H1 (cell line): ENCODE results near the gene CEACAM1. TPM values are rescaled to one million over a fixed set of nuclear protein-coding genes. Genes with fewer than 3 reads are reported as not detected.

ENCODE experiments used
- CEBPB ChIP-seq: IDR thresholded peaks from 2 replicates; pipeline ENCODE4 v1.6.1; 2012; ENCODE audit warnings: low read depth, low read length
- CHD1 ChIP-seq: IDR thresholded peaks from 2 replicates; pipeline ENCODE4 v1.6.1; 2012; ENCODE audit warnings: low read depth, low read length, improper control_type of control experiment
- CTBP2 ChIP-seq: IDR thresholded peaks from 2 replicates; pipeline ENCODE4 v1.7.0; 2011; ENCODE audit warnings: borderline replicate concordance, mild to moderate bottlenecking, moderate library complexity, mixed read lengths, low read length; ENCODE audit not compliant: insufficient read depth, insufficient read length
- HDAC2 ChIP-seq, 2 experiments: fragments of 300-600 bp in 1 of 2; sonication (generic) in 1 of 2; IDR thresholded peaks; 2 replicates each; pipeline ENCODE4 v1.6.1; 2011 to 2012; ENCODE audit warnings: low read depth in 2 of 2, low read length in 2 of 2, mild to moderate bottlenecking in 2 of 2, moderate library complexity in 2 of 2, borderline replicate concordance in 1 of 2, inconsistent platforms in 1 of 2
- KDM1A ChIP-seq: fragments of 200-600, 300-600 bp; sonication (generic); IDR thresholded peaks from 2 replicates; pipeline ENCODE4 v1.7.1; 2016; ENCODE audit warnings: mild to moderate bottlenecking, low read length, borderline replicate concordance
- POLR2AphosphoS5 ChIP-seq: IDR thresholded peaks from 2 replicates; pipeline ENCODE4 v1.6.1; 2011; ENCODE audit warnings: low read depth, low read length
- RAD21 ChIP-seq, 2 experiments: IDR thresholded peaks in 1 of 2; conservative IDR thresholded peaks in 1 of 2; 2 replicates each; pipeline ENCODE4 v1.6.1; 2011; ENCODE audit warnings: low read depth in 2 of 2, low read length in 2 of 2, improper control_type of control experiment in 1 of 2, inconsistent platforms in 1 of 2, mild to moderate bottlenecking in 1 of 2, moderate library complexity in 1 of 2
- SP1 ChIP-seq: IDR thresholded peaks from 2 replicates; pipeline ENCODE4 v1.6.1; 2011; ENCODE audit warnings: low read depth, low read length
- SP2 ChIP-seq: IDR thresholded peaks from 2 replicates; pipeline ENCODE4 v1.6.1; 2012; ENCODE audit warnings: mild to moderate bottlenecking, low read length, inconsistent platforms
- TEAD4 ChIP-seq: IDR thresholded peaks from 2 replicates; pipeline ENCODE4 v1.6.1; 2012; ENCODE audit warnings: low read depth, low read length, inconsistent platforms, mixed read lengths
- polyA plus RNA-seq, 7 experiments: library from polyadenylated mRNA; depleted of rRNA in 3 of 7; stranded (reverse) in 5 of 7; unstranded in 2 of 7; fragments of >200 nt in 5 of 7; fragments of 200-250 nt in 2 of 7; gene quantifications; 1 replicate in 5 of 7; 2 replicates in 1 of 7; 4 replicates in 1 of 7; pipeline versions ENCODE4 v1.2.1 to v1.2.3, GENCODE V29; 2011 to 2013; ENCODE audit warnings: missing spikeins in 2 of 7, mixed read lengths in 2 of 7
- total RNA-seq: library from RNA; stranded (reverse); fragmentation: NEBNext Ultra II Directional; extraction: Animal tissue kit (Norgen Biotek cat#: 25700); gene quantifications from 2 replicates; pipeline ENCODE4 v1.2.1, GENCODE V29; 2021
- TF ChIP-seq, protein P1 (sequence below): IDR thresholded peaks from 2 replicates; pipeline ENCODE4 v1.6.1; 2012; ENCODE audit warnings: low read length, inconsistent platforms

The CEACAM1 gene
- total and polyA plus RNA-seq, 2 of the 8 experiments (the other 6 are each of a cell fraction or from before 2014, with no cell fraction given) = 1.8 to 3.6 TPM

DNA sequence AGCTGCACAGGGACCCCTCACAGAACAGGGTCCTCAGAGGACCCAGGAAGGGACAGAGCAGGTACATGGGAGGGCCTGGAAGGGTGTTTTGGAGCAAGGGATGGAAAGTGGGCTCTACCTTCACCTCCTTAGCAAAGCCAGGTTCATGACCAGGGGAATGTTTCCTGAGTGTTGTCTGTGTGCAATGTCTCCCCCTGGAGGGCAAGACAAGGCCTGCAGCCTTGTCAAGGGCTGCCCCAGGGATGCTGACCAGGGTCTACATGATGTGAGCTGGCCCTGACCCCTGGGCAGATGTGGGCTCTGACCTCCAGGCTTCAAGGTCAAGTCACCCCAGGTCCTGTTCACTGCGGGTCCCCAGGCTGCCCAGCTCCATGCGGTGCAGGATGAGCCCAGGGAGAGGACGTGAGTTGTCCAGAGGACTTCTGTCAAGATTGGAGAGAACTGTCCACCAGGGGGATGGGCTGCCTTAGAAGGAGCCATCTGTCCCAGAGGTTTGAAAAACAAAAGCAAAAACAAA, 1.0 kb upstream of the CEACAM1 start (continued):
- TF ChIP-seq, protein P1, sequence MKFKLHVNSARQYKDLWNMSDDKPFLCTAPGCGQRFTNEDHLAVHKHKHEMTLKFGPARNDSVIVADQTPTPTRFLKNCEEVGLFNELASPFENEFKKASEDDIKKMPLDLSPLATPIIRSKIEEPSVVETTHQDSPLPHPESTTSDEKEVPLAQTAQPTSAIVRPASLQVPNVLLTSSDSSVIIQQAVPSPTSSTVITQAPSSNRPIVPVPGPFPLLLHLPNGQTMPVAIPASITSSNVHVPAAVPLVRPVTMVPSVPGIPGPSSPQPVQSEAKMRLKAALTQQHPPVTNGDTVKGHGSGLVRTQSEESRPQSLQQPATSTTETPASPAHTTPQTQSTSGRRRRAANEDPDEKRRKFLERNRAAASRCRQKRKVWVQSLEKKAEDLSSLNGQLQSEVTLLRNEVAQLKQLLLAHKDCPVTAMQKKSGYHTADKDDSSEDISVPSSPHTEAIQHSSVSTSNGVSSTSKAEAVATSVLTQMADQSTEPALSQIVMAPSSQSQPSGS = no peak
- no peak for TF ChIP-seq CHD1
- TF ChIP-seq POLR2AphosphoS5 = no peak
- no peak for TF ChIP-seq SP1
- no peak for TF ChIP-seq SP2
- TF ChIP-seq TEAD4 = 0 out of 2 replicates have a peak, but pooled peaks have one; percentile 29
- TF ChIP-seq CEBPB = no peak
- TF ChIP-seq RAD21 (IDR thresholded peaks at IDR 0.05 in 1 of 2, conservative IDR thresholded peaks at IDR 0.05 in 1 of 2; ENCODE audit: low read depth in 2 of 2, low read length in 2 of 2) = peak; percentile 89 to 91
- TF ChIP-seq KDM1A = no peak
- TF ChIP-seq HDAC2 (IDR thresholded peaks at IDR 0.05; ENCODE audit: borderline replicate concordance in 1 of 2, low read depth in 2 of 2, low read length in 2 of 2) = no peak
- TF ChIP-seq CTBP2 = no peak
